GM12878 (cell line): ENCODE data around the gene MYL12A. TPM values are rescaled to one million over a fixed set of nuclear protein-coding genes. Genes with fewer than 3 reads are reported as not detected.
A peak's percentile ranks its signal among the peaks of the same experiment; 100 is the strongest.

Experiments
- ATF2 ChIP-seq: IDR thresholded peaks from 2 replicates; pipeline ENCODE4 v1.6.1; 2012; ENCODE audit warnings: low read length, inconsistent platforms
- ATF3 ChIP-seq: IDR thresholded peaks from 2 replicates; pipeline ENCODE4 v1.6.1; 2011; ENCODE audit warnings: low read depth, mild to moderate bottlenecking, low read length, moderate library complexity, borderline replicate concordance; ENCODE audit errors: extremely low read depth
- CBX5 ChIP-seq: sonication (generic); IDR thresholded peaks from 2 replicates; pipeline ENCODE4 v1.6.1; 2016; ENCODE audit warnings: low read depth, moderate library complexity, mild to moderate bottlenecking, inconsistent platforms
- CHD4 ChIP-seq: fragments of 200-600 bp; sonication (generic); IDR thresholded peaks from 2 replicates; pipeline ENCODE4 v1.6.1; 2016; ENCODE audit warnings: mild to moderate bottlenecking
- CREB1 ChIP-seq: IDR thresholded peaks from 2 replicates; pipeline ENCODE4 v1.6.1; 2012; ENCODE audit warnings: low read depth, mild to moderate bottlenecking, inconsistent platforms
- EZH2 ChIP-seq: IDR thresholded peaks from 2 replicates; pipeline ENCODE4 v1.6.1; 2012; ENCODE audit warnings: low read depth, mild to moderate bottlenecking, control low read depth, inconsistent platforms, low read length, borderline replicate concordance; ENCODE audit not compliant: control insufficient read depth
- FOS ChIP-seq: IDR thresholded peaks from 3 replicates; pipeline ENCODE4 v1.6.1; 2011; ENCODE audit warnings: borderline replicate concordance; ENCODE audit not compliant: insufficient read length; ENCODE audit errors: extremely low read depth
- HCFC1 ChIP-seq: fragments of 150-350 bp; IDR thresholded peaks from 2 replicates; pipeline ENCODE4 v1.6.1; 2014; ENCODE audit warnings: low read length
- HSF1 ChIP-seq: fragments of 150-350 bp; IDR thresholded peaks from 2 replicates; pipeline ENCODE4 v1.6.1; 2014; ENCODE audit warnings: mild to moderate bottlenecking, low read depth, low read length
- KAT2A ChIP-seq: conservative IDR thresholded peaks from 2 replicates; pipeline ENCODE4 v1.6.1; 2011; ENCODE audit warnings: low read depth, low read length; ENCODE audit not compliant: control insufficient read depth
- MTA2 ChIP-seq: fragments of 450-650 bp; IDR thresholded peaks from 2 replicates; pipeline ENCODE4 v1.6.1; 2016; ENCODE audit warnings: low read depth, mild to moderate bottlenecking, moderate library complexity
- MYB ChIP-seq: fragments of 150-350 bp; IDR thresholded peaks from 2 replicates; pipeline ENCODE4 v1.6.1; 2014; ENCODE audit warnings: mild to moderate bottlenecking, low read depth, low read length, borderline replicate concordance
- POLR2AphosphoS2 ChIP-seq: IDR thresholded peaks from 2 replicates; pipeline ENCODE4 v1.6.1; 2011; ENCODE audit warnings: low read depth, mild to moderate bottlenecking, low read length, improper control_type of control experiment, moderate library complexity
- PRDM15 ChIP-seq: fragments of 450-650 bp; formaldehyde crosslinking; IDR thresholded peaks from 2 replicates; pipeline ENCODE4 v1.4.0; 2020; ENCODE audit warnings: mild to moderate bottlenecking, moderate library complexity
- RCOR1 ChIP-seq: conservative IDR thresholded peaks from 2 replicates; pipeline ENCODE4 v1.6.1; 2012; ENCODE audit warnings: low read depth, low read length, improper control_type of control experiment
- RELB ChIP-seq: fragments of 450-650 bp; IDR thresholded peaks from 2 replicates; pipeline ENCODE4 v1.6.1; 2017; ENCODE audit warnings: low read depth, mild to moderate bottlenecking, moderate library complexity
- SIX5 ChIP-seq: IDR thresholded peaks from 2 replicates; pipeline ENCODE4 v1.6.1; 2011; ENCODE audit warnings: mild to moderate bottlenecking, low read depth, low read length, moderate library complexity; ENCODE audit not compliant: severe bottlenecking
- TARDBP ChIP-seq: IDR thresholded peaks from 2 replicates; pipeline ENCODE4 v1.6.1; 2016; ENCODE audit warnings: borderline replicate concordance
- ZNF24 ChIP-seq: fragments of 450-650 bp; IDR thresholded peaks from 2 replicates; pipeline ENCODE4 v1.6.1; 2017; ENCODE audit warnings: antibody characterized with exemption, mild to moderate bottlenecking
- ZNF274 ChIP-seq: IDR thresholded peaks from one replicate; pipeline ENCODE4 v1.8.0; 2011; ENCODE audit not compliant: insufficient read length, insufficient read depth
- polyA plus RNA-seq, 11 experiments: library from polyadenylated mRNA; depleted of rRNA in 4 of 11; unstranded in 6 of 11; stranded (reverse) in 5 of 11; fragments of >200 nt; fragmentation: Nextera tagmentation in 4 of 11; fragmentation: Illumina TruSeq in 1 of 11; extraction: Ambion mirVana in 4 of 11; extraction: Trizol in 1 of 11; gene quantifications; 1 replicate in 1 of 11; 2 replicates in 10 of 11; pipeline versions ENCODE4 v1.2.1 to v1.2.3, GENCODE V29; 2011 to 2016; ENCODE audit warnings: inconsistent platforms in 2 of 11, missing spikeins in 2 of 11, low read depth in 1 of 11
- total RNA-seq, 4 experiments: library from RNA; depleted of rRNA in 3 of 4; stranded (reverse); fragments of >200 nt in 3 of 4; fragmentation: Illumina TruSeq in 1 of 4; extraction: Trizol in 1 of 4; gene quantifications; 2 replicates each; pipeline versions ENCODE4 v1.2.1 to v1.2.3, GENCODE V29; 2013 to 2021

MYL12A gene
- total and polyA plus RNA-seq, 10 of the 15 experiments (the other 5 are each of a cell fraction or from before 2014, with no cell fraction given) = 488 to 1,663 (median 924) TPM

GRCh38 chr18:3247240-3248061 is at the start of gene MYL12A (continued):
- no peak for TF ChIP-seq ZNF274
- TF ChIP-seq CBX5 = peak; percentile 83; the same call in 1 of the 2 replicates
- TF ChIP-seq TARDBP = peak; percentile 42; the same call in 1 of the 2 replicates
- peak; percentile 85; the same call in 1 of the 2 replicates for TF ChIP-seq ATF3
- no peak for TF ChIP-seq ZNF24
- no peak for TF ChIP-seq PRDM15 (CRISPR knock-in tag)
- no peak for TF ChIP-seq ATF2
- TF ChIP-seq HCFC1 = peak; percentile 45
- peak; percentile 58 for TF ChIP-seq SIX5
- 0 out of 2 replicates have a peak, but pooled peaks have one; percentile 8 for TF ChIP-seq HSF1
- no peak for TF ChIP-seq EZH2
- peak; percentile 83 for TF ChIP-seq CREB1
- TF ChIP-seq MTA2 = peak; percentile 81
- TF ChIP-seq KAT2A = no peak
- TF ChIP-seq RCOR1 = 0 out of 2 replicates have a peak, but pooled peaks have one; percentile 11
- TF ChIP-seq POLR2AphosphoS2 = peak; percentile 93
- no peak for TF ChIP-seq FOS
- TF ChIP-seq RELB = peak; percentile 99
- no peak; the same call in 1 of the 2 replicates for TF ChIP-seq MYB
- TF ChIP-seq CHD4 = no peak
